HG03064 (cell line): Measurements from ENCODE around the gene NYNRIN.
A peak's percentile ranks its signal among the peaks of the same experiment; 100 is the strongest.

ENCODE experiments used
- ATAC-seq: cut with Tn5 transposase; IDR thresholded peaks from one replicate; pipeline ENCODE4 v1.9.1; 2021; ENCODE audit warnings: low read depth; ENCODE audit not compliant: unreplicated experiment

Gene NYNRIN

DNA sequence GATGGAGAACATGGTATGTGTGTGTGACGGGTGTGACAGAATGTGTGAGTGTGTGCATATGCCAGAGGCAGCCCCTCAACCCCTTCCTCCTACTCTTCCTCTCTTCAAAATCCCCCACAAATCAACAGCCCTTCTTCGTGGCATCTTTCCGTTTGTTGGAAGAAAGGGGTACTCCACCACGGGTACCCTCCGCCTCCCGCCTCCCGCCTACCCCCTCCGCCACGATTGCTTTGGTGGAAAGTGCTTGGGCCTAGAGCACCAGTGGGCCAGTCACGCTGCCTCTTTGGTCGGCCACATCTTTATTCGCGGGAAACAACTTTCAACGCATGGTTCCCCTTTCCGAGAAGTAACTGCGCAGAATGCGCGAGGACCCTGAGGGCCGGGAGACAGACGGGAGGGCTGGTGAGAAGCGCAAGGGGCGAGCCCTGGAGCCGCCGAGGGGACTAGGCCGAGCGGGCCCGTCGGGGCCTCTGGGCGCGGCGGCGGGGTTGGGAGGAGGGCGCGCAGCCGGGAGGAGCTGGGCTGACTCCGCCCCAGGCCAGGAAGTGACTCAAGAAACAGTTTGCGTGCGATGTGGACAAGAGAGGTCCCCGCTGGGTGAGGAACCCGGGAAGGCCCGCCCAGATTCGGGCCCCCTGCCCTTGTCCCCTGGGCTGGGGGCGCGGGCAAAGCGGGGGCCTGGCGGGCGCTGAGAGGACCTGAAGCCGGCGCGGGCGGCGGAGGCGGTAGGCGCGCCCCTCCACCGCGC lies 30.8 kb downstream of the NYNRIN start, which contains the start of the genes CBLN3 and KHNYN:
Gene CBLN3, minus strand, starts transcription at position 274 of the 748 bp plus-strand sequence. CDS start 614 bp downstream, outside the sequence.
Gene KHNYN, plus strand, starts transcription at position 560 of the 748 bp plus-strand sequence. CDS start 777 bp downstream, outside the sequence.
- ATAC-seq: peak; percentile 82

DNA sequence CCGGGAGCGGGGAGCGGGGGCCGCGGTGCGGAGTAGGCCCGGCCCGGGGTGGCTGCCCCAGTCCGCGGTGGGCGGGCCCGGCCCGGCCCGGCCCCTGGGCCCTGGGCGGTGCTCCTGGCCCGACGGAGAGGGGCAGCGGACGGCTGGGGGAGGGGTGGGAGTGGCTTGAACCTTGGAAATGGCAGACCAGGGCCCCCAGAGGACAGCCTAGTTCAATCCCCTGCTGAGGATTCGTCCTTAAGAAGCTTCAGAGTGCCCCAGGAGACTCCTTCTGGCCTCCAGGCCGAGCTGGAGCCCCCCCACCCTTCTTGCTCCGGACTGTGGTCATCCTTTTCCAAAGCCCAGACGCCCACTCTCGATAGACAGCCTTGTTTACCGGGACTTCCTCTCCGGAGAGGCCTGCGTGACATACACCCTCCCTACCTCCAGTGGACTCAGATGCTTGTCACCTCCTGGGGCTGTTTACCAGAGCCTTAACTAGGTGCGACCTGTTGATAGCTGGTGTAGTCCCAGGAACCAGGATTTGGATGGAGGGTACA lies 31.4 kb downstream of the NYNRIN start:
- ATAC-seq: peak; percentile 49

GRCh38 chr14:24430682-24431568 lies 32.1 kb downstream of the NYNRIN start:
- no peak for ATAC-seq

DNA sequence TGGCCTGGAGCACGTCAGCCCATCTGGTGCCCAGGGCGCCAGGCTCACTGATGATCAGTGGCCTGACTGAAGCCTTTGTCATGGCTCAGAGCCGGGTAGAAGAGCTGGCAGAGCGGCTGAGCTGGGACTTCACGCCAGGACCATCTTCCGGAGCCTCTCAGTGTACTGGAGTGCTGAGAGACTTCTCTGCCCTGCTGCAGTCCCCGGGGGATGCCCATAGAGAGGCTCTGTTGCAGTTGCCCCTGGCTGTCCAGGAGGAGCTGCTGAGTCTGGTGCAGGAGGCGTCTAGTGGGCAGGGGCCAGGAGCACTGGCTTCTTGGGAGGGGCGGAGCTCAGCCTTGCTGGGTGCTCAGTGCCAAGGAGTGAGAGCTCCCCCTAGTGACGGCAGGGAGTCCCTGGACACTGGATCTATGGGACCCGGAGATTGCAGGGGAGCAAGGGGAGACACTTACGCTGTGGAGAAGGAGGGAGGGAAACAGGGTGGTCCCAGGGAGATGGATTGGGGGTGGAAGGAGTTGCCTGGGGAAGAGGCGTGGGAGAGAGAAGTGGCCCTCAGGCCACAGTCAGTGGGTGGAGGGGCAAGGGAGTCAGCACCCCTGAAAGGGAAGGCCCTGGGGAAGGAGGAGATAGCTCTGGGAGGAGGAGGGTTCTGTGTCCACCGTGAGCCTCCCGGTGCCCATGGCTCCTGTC lies 32.9 kb downstream of the NYNRIN start:
- ATAC-seq: peak; percentile 46

- ATAC-seq: no peak
These were observed 33.7 kb downstream of the NYNRIN start for GRCh38 chr14:24432259-24433131.

- ATAC-seq: no peak
These were observed 35.2 kb downstream of the NYNRIN start for GRCh38 chr14:24434036-24434435.

GRCh38 chr14:24434676-24435075 lies 35.9 kb downstream of the NYNRIN start:
- no peak for ATAC-seq

DNA sequence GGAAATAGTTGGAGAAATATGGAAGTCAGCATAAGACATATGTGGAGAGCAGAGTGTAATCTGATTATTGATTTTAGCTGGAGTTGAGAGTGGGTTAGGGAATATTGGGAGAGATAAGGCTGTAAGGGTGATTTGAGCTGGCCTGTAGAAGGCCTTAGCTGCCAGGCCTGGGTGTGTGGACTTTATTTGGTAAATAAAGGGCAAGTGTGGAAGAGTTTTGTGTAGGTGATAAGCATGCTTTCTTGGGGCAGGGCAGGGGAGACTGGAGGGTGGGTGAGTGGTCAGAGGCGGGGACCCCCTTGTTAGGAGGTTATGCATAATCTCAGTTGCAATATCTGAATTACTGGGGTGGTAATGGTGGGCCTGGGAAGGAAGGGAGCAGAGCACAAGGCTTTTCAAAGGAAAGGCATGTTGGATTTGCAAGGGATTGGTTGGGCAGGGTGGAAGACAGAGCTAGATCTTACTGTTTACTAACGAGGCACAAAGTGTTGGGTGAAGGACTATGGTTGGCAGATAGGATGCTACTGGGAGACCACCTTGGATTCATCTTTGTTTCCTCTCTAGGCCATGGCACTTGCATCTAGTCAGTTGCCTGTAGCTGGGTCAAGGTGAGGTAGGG lies 36.5 kb downstream of the NYNRIN start:
- ATAC-seq: no peak

DNA sequence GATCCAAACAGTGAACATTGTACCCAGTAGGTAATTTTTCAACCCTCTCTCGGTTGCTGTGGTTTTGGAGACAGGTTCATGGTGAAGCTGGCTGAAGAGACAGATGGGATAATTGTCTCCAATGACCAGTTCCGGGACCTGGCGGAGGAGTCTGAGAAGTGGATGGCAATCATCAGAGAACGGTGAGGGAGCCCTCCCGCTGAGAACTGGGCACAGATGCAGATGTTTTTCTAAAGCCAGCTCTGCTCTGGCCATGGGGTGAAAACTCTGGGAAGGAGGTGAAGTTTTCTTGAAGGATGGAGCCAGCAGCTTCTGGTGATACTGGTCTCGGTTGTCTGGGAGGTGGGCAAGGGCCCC lies 37.2 kb downstream of the NYNRIN start:
- no peak for ATAC-seq

DNA sequence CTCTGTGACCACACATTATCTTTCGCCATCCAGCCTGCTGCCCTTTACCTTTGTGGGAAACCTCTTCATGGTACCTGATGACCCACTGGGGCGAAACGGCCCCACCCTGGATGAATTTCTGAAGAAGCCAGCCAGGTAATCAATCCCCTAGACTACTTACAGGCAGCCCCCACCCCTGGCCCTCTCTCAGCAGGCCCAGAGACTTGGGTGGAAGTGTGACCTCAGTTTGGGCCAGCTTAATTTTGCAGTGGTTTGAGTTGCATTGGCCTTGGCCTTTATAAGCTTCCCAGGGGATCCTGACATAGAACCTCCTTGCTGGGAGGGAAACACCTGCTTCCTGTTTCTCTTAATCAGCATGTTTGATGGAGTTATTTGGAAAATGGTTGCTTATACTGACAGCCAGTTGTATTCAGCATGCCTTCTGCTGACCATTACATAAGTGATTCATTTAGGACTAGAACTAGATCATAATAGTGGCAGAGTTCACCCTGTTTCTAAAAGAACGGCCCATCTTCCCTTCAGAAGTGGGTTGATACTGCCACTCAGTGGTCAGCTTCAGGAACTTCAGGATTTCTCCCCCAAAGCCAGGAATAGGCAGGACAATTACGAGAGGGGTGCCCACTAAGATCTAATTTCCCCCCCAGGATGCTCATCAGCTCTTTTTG lies 37.7 kb downstream of the NYNRIN start:
- ATAC-seq: no peak

- no peak for ATAC-seq
These were observed 38.4 kb downstream of the NYNRIN start for GRCh38 chr14:24437020-24437735.

- no peak for ATAC-seq
These were observed 38.9 kb downstream of the NYNRIN start for GRCh38 chr14:24437736-24438067.

DNA sequence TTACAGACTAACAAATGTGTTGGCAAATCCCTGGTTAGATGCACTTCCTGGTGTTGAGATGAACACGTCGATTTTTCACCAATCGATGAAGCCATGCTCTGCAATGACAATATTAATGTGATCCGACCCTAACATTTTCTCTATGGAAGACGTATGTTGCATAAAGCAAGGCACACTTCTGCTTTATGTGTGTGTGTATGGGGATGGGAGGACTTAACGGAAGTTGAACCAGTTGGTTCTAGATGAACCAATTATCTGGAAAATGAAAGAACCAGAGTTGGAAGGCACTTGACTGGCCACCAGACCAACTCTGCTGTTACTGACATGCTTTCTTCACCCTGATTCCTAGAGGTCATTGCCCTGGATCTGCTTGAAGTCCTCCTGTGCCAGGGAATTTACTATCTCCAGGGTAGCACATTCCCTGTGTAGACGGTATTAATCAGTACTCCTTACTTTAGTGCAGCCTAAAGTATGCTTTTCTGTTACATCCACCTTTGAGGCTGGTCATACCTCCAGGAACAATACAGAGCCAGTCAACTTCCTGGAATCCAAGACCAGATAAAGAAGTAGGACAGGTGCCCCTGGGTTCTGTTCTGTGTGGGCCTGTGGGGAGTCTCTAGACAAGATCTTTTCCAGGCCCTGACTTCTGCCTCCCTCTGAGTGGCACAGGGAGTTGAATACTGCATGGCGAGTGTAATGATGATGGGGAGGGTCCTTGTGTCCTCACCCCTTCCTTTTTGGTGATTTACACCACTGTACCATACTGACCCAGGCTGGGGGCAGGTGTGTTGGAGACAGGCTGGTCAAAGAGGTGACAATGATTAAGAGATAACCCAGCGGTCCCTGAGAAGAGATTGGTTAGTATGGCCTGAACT lies 39.7 kb downstream of the NYNRIN start:
- no peak for ATAC-seq

DNA sequence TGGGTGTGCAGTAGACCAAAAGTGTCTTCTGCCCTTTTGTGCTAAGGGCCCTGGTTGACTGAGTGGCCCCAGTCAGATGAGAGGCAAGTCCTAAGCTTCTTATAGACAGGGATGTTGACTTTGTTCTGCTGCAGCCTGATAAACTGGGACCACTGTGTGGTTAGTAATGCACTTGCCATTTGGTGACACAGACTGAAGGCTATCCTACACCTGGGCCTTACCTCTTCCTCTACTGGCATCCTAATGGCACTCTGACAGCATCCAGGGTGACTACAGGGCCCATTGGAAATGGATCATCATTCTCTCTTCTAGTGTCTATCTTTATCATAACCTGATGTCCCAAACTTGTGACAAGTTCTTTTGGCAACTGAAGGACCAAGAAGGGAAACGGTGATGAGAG lies 40.5 kb downstream of the NYNRIN start:
- ATAC-seq: no peak

DNA sequence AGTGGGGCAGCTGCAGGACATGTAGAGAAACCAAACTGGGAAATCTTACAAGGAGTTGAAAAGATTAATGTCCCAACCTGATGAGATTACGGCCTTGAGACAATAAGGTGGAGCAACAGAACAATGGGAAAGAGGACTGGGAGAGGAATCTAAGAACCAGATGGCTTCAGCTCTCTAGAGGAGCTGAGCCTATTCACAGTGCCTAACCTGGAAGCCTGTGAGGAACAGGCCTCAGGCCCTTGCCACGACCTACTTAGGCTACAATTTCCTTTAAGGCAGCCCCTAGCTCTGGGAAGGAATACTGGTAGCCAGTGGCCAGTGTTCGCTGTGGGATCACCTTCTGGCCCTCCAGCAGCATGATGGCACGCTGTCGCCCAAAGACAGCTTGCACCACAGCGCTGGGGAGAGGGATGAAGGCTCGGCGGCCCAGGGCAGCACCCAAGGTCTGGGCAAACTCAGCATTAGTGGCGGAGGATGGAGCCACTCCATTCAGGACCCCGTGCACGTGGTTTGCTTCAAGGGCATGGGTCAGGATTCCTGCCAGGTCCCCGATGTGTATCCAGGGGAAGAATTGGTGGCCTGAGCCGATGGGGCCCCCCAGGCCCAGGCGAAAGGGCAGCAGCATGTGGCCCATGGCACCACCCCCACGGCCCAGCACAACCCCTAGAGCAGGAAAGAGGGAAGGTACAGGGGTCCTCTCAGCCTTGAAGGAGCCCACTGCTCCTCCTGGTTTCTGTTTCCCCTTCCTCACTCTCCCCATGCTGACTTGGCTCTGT lies 41.2 kb downstream of the NYNRIN start:
- no peak for ATAC-seq

- no peak for ATAC-seq
These were observed 42.0 kb downstream of the NYNRIN start for GRCh38 chr14:24440606-24441399.
